Hepatic stellate cell (primary cell): ENCODE results near the gene SETDB2.
A peak's percentile ranks its signal among the peaks of the same experiment; 100 is the strongest.

Experiments used
- DNase-seq: peaks from one replicate; pipeline ENCODE4 v3.0.0; 2011; ENCODE audit warnings: low spot score

Gene SETDB2

DNA sequence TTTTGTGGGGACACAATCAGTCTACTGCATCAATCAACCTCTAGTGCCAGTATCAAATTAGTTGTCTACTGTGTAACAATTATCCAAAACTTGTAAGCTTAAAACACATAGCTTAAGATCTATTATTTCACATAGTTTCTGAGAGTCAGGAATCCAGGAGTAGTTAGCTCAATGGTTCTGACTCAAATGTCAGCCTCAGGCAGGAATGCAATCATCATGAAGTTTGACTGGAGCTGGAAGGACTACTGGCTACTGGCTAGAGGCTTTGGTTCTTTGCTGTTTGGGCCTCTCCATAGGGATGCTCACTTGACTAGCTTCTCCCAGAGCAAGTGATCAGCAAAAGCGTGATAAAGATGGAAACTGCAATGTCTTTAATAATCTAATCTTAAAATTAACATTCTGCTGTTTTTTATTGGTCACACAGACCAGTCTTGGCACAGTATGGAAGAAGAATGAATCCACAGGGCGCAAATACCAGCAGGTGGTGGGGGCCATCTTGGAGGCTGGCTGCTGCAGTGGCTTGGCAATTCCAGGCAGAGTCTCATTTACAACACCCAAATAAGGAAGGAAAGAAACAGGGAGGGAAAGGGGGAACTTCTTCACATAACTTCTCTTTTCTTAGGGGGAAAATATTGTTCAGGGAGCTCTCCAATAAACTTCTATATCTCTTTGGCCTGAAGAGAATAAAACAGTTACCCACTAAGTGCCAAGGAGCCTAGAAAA lies 15.9 kb upstream of the SETDB2 start:
- DNase-seq = no peak

DNA sequence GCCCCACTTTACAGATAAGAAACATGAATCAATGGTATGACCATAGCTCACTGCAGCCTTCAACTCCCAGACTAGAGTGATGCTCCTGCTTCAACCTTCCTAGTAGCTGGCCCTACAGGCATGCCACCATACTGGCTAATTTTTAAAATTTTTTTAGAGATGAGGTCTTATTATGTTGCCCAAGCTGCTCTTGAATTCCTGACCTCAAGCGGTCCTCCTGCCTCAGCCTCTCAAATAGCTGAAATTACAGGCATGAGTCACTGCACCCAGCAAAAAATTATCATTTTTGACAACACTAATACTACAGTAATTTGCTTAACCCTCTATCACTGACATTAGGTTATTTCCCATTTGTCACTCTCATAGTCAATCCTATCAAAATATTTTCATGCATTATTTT lies 15.0 kb upstream of the SETDB2 start:
- DNase-seq = no peak

DNA sequence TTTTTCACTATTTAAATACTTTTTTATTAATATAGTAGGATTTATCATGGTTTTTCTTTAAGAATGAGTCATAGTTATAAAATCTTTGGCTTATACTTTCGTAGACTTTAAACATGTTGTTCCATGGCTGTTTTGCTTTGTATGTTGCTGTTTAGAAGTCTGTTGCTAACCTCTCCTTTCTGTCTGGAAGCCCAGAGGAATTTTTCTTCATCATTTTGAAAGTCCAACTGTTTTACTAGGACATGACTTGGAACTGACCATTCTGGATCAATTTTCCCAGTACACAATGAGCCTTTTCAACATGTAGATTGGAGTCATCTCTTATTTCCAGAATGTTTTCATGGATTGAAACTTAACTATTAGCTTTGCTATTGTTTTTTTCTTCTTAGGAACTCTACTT lies 8.1 kb upstream of the SETDB2 start:
- peak; percentile 18 for DNase-seq

DNA sequence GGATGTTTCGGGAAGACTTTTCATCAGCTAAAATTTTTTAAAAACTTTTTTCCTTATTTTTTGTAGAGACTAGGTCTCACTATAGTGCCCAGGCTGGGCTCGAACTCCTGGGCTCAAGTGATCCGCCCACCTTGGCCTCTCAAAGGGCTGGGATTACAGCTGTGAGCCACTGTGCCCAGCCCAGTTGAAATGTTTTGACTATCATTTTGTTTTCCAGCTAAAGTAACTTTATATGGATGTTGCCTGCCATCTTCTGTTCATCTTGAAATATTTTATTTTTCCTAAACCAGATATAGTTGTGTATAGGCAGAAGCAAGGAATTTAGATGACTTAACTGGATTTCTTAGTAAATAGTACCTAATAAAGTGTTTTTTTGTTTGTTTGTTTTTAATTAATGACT lies 7.2 kb upstream of the SETDB2 start:
- DNase-seq = peak; percentile 17

DNA sequence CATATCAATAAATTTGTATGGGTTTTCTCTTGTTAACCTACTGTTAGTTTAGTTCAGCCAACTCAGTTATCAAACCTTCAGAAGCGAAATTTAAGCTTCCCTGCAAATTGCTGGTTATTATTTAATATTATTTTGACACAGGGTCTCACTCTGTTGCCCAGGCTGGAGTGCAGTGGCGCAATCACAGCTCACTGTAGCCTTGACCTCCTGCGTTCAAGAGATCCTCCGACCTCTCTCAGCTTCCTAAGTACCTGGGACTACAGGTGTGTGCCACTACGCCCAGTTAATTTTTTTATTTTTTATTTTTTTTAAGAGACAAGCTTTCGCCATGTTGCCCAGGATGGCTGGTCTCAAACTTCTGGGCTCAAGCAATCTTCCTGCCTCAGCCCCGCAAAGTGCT lies 6.4 kb upstream of the SETDB2 start:
- no peak for DNase-seq

DNA sequence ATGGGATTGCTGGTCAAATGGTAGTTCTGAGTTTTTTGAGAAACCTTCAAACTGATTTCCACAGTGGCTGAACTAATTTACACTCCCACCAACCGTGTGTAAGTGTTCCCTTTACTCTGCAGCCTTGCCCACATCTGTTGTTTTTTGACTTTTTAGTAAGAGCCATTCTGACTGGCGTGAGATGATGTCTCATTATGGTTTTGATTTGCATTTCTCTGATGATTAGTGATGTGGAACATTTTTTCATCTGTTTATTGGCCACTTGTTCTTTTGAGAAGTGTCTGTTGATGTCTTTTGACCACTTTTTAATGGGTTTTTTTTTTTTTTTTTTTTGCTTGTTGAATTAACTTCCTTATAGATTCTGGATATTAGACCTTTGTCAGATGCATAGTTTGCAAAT lies 4.5 kb upstream of the SETDB2 start:
- DNase-seq = no peak

DNA sequence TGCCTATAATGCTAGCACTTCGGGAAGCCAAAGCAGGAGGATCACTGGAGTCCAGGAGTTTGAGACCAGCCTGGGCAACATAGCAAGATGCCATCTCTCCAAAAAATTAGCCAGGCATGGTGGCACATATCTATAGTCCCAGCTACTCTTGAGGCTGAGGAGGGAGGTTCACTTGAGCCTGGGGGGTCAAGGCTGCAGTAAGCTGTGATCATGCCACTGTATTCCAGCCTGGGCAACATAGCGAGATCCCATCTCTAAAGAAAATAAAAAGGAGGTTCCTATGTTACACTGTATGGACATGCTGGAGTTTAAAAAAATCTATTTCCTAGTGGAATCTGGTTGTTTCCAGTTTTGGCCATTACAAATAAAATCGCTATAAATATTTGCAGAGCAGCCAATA lies 2.8 kb upstream of the SETDB2 start:
- no peak for DNase-seq

DNA sequence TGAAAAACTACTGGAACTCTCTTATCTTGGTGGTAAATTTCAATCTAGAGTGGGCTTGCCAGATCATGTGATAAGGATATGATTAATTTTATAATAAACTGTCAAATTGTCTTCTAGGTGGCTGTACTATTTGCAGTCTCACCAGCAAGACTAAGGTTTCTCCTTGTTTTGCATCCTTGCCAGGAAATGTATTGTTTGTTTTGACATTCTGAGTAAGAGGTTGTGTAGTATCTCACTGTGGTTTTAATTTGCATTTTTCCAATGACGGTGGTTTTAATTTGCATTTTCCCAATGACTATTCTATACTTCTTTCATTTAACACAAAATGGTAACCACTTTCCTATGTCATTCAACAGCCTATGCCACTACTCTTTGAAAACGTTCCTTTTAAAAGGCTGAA lies 2.2 kb upstream of the SETDB2 start:
- no peak for DNase-seq

DNA sequence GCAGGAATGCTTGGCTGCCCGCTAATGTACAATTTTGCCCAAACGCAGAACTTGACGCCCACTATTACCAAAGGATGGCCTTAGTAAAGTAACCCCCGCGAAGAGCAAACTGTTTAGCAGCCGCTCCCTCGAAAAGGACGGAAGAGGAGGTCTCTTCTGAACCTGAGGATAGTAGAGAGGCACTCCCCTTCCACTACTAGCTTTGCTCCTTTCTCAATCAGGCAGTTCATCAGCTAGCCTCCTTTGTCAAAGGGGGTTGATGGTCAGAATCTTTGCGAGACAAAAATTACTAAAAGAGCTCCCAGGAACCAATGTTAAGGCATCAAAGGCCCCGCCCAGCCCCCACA lies 744 bp upstream of the SETDB2 start:
- DNase-seq = peak; percentile 31

DNA sequence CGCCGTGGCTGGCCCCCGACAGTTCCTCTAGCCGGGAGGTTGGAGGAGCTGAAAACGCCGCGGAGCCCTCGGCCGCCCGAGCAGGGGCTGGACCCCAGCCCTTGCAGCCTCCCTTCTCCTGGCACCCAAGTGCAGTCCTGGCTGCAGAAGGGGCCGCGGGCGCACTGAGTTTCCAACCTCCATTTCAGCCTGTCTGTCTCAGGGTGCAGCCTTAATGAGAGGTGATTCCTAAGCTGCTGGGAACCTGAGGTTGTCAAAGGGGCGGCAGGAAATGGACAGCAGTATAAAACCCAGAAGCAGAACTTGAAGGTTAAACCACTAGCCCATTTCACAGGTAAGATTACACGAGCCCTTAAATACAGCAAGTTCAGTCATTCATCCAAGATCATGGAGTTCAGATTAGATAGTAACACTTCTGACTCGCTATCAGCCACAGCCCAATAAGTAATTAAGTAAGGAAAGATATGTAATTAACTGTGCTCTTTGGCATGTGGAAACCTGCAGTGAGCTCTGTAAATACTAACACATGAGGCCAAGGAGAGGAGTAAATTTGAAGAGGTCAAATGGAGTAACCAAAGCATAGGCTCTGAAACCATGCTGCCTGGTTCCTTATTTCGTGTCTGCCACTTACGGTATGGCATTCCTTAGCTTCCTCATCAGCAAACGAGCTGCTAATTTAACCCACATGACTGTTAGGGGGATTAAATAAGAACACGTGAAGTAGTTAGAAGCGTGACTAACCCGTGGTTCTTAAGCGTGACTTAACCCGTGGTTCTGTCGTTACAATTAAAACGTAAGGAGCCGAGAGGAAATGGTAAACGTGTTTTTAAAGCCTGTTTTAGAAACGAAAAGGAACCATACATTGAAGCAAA lies 686 bp downstream of the SETDB2 start:
- peak; percentile 7 for DNase-seq

DNA sequence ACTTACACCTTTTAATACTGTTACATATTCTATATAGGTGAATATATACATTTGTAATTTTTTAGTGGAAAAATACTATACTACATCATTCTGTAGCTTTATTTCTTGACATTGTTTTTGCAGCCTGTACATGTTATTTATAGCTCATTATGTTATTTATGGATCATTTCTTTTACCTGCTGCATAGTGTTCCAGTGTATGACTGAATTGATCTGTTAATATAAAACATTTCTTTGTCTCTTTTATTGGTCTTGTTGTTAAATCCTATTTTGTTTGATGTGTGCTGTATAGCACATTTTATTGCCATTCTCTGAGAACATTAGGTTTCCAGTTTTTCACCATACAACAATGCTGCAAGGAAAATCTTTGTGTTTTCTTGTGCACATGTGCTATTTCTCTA lies 2.4 kb downstream of the SETDB2 start:
- DNase-seq = no peak

DNA sequence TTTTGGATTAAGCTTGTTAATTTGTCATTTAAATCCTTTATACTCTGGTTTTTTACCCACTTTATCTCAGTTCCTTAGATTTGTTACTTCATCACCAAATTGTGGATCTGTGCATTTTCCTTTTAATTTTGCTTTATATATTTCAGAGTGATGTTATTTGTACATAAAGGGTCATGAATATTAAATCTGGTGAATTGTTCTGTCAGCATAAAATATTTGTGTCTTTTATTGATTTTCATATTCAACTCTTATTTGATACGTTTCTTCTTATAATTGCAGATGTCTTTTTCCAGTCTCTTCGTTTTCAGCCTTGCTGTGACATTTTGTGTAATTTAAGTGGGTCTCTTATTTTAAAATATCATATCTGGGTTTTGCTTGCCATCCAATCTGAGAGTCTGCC lies 4.7 kb downstream of the SETDB2 start:
- DNase-seq = no peak

DNA sequence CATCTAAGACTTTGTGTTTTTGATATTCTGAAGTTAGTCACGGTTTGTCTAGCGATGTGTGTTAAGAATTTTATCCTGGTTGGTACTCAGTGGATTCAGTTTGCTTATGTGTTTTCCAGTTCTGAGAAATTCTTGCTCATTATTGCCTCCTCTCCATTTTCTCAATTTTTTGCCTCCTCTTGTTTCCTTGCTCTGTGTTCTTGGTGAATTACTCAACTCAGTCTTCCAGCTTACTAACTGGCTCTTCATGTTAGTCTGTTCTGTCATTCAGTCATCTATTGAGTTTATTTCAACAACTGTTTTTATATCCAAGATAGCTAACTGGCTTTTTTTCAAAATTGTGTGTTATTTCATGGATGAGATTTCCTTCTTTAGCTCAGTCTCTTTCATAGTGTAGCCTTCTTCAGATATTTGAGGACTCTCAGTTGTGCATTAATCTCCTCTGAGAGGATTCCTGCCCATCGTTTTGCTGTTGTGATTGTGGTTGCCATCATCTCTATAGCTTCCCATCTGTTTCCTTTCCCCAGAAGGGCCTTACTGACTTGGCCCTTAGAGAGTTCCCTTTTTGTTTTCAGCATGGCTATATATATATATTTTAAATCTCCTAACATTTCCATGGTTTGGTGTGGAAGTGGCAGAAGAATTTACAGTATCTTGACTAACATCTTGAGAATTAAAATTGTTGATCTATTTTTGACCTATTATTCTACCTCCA lies 6.2 kb downstream of the SETDB2 start:
- DNase-seq = no peak

DNA sequence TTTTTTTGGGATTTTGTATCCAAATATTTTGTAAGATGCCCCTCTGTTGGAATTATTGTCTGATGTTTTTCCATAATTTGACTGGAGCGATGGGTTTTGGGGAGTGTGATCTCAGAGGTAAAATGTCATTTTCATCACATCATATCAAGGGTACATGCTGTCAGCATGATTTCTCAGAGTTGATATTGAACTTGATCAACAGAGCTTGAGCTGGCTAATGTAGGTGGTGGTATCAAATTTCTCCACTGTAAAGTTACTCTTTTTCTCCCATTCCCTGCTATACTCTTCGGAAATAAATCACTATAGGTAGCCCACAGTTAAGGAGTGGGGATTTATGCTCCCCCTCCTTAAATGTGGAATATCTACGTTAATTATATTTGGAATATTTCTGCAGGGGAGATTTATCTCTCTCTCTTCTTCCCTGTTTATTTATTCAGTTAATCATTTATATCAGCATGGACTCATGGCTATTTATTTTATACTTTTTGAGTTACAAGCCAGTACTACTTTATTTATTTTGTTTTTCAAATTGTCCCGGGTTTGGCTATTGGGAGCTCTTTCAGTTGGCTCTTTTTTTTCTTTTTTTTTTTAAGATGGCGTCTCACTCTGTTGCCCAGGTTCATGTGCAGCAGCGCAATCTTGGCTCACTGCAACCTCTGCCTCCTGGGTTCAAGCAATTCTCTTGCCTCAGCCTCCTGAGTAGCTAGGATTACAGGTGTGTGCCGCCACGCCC lies 8.8 kb downstream of the SETDB2 start:
- no peak for DNase-seq

DNA sequence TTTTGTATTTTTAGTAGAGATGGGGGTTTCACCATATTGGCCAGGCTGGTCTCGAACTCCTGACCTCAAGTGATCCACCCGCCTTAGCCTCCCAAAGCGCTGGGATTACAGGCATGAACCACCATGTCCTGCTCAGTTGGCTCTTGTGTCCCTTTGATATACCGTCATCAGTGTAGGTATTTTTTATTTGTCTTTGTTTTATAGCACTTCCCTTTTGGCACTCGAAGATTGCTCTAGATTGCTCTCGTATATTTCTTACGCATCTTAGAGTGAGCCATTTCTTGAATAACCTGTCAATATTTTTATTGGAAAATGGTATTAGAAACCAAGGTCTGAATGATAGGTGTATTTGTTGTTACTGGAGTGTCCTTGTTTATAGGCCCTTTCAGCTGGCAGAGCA lies 9.4 kb downstream of the SETDB2 start:
- DNase-seq = no peak

DNA sequence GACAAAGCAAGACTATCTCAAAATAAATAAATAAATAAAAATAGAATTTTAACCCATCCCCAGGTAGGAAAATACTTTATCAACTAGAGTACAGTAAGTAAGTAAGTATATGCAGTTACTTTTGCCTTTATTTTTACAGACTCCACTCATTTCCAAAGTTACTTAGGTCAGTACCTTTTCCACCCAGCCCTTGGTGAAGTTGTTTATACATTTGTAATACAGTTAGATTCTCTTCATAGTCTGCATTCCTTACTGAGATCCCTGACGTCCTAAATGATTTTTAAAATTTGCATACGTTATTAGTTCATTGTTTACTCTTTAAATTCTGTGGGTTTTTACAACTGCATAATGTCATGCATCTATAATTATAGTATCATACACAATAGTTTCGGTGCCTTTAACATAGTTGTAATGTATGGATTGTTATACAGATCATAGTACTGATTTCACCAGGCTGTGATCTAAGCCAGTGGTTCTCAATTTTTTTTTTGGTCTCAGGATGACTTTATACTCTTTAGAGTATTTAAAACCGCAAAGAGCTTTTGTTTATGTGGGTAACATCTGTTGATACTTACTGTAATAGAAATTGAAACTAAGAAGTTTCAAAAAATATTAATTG lies 10.4 kb downstream of the SETDB2 start:
- peak; percentile 17 for DNase-seq

DNA sequence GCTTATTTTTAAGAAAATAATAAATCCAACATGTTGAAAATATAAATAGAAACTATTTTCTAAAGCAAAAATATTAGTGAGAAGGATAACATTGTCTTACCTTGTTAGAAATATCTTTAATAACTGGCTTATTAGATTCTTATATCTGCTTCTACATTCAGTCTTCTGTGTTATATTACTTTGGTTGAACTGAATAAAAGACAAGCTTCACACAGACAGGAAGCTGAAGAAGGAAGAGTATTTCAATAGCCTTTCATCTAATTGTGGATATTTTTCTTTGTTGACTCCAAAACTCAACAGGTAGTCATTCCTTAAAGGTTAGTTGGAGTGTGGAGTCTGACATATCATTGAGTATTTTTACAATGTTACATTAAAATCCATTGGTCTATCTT lies 10.9 kb downstream of the SETDB2 start:
- no peak for DNase-seq

DNA sequence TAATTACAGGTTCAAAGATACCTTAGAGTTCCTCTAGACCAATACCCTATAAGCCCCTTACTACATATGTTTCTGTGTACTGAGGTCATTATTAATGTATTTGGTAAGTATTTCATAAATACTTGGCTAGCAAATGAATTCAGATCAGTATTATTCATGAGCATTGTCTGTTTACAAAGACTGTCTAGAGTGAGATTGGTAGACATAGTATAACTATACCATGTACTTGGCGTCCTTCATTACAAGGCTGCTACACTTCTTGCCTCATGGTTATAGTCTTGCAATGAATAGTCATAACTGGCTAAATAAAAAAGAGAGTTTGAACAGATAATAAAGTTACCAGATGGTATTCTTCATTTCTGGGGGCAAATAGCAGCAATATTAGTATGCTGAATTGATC lies 12.1 kb downstream of the SETDB2 start:
- DNase-seq = no peak

DNA sequence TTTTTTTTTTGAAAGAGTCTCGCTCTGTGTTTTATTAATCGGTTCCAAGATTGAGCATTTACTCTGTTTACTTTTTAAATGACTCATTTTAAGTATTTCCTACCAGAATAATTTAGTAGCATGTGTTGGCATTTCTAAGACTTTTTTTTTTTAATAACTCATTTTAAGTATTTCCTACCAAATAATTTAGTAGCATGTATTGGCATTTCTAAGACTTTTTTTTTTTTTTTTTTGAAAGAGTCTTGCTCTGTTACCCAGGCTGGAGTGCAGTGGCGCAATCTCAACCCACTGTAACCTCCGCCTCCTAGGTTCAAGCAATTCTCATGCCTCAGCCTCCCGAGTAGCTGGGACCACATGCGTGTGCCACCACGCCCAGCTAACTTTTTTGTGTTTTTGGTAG lies 13.1 kb downstream of the SETDB2 start:
- DNase-seq = no peak

DNA sequence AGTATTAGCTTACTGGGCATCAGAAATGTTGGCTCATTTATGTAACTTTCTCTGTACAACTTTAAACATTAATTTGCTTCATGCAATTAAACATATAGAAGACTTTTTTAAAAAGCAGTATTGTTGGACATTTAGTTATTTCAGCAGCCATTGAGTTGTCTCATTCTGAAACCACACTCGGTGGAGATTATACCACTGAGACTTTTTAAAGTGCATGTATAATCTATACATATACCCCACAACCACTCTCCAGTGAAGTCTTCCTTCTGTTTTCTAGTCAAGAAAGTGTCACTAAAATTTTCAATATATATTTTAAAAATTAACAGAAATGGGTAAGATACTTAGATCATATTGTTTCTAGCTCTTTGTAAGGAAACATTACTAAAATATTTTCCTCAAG lies 15.5 kb downstream of the SETDB2 start:
- DNase-seq = no peak

DNA sequence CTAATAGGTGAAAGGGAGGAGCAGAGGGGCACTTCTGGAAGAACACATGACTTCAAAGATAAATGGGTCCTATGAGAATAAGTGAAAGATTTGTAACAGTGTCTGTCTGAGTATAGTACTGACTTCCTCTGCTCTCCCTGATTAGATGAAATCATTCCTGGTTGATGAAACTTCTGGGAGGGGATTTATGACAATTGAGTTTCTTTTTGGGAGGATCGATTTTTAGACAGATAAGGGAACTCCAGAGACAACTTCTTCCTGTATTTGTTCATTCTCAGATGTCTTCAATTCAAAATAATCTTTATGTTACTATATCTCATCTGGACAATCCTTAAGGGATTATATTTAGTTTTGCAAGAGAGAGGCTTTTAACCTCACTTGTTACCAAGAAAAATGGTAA lies 20.0 kb downstream of the SETDB2 start:
- DNase-seq = no peak
